OCI-LY1 (cell line): ENCODE results near the gene ABCB10.
A peak's percentile ranks its signal among the peaks of the same experiment; 100 is the strongest.
"Not testable (repeated sequence)": the region's sequence is repeated elsewhere in the genome, so short reads cannot be mapped to it uniquely, and the experiment has no call there.

ENCODE experiments used
- H2AFZ ChIP-seq: fragments of 200-600 bp; sonication (generic), shearing (Covaris generic); 2 replicates; pipeline ENCODE4 v1.6.0; 2014; ENCODE audit warnings: antibody characterized with exemption, mild to moderate bottlenecking, low read length
- H3F3A ChIP-seq: fragments of 200-600 bp; sonication (generic), shearing (Covaris generic); 2 replicates; pipeline ENCODE4 v1.6.0; 2014; ENCODE audit warnings: mild to moderate bottlenecking, antibody characterized with exemption, low read length, moderate library complexity; ENCODE audit not compliant: insufficient read depth
- H3K27ac ChIP-seq: fragments of 200-600 bp; sonication (generic); 2 replicates; pipeline ENCODE4 v1.5.1; 2014; ENCODE audit warnings: low read length, mixed run types, mild to moderate bottlenecking, low read depth; ENCODE audit not compliant: poor library complexity, severe bottlenecking
- H3K27me3 ChIP-seq: fragments of 200-600 bp; sonication (generic); 2 replicates; pipeline ENCODE4 v1.6.0; 2014; ENCODE audit warnings: antibody characterized with exemption, mild to moderate bottlenecking, low read length, moderate library complexity; ENCODE audit not compliant: insufficient read depth
- H3K36me3 ChIP-seq: fragments of 200-600 bp; sonication (generic); 2 replicates; pipeline ENCODE4 v1.6.1; 2014; ENCODE audit warnings: mild to moderate bottlenecking, antibody characterized with exemption, low read length, moderate library complexity, mixed read lengths; ENCODE audit not compliant: insufficient read depth
- H3K4me1 ChIP-seq: fragments of 200-600 bp; sonication (generic); 2 replicates; pipeline ENCODE4 v1.5.1; 2014; ENCODE audit warnings: mild to moderate bottlenecking, low read length, moderate library complexity; ENCODE audit not compliant: insufficient read depth, severe bottlenecking
- H3K4me2 ChIP-seq: fragments of 200-600 bp; sonication (generic), shearing (Covaris generic); 2 replicates; pipeline ENCODE4 v1.6.1; 2014; ENCODE audit warnings: low read length
- H3K4me3 ChIP-seq: fragments of 200-600 bp; sonication (generic); 2 replicates; pipeline ENCODE4 v1.5.1; 2014; ENCODE audit warnings: low read length, low read depth, mild to moderate bottlenecking, mixed read lengths; ENCODE audit not compliant: poor library complexity, severe bottlenecking
- H3K79me2 ChIP-seq: fragments of 200-600 bp; shearing (Covaris generic); 2 replicates; pipeline ENCODE4 v1.6.1; 2016; ENCODE audit warnings: mixed run types, low read length, mixed read lengths; ENCODE audit not compliant: insufficient read depth
- H3K9ac ChIP-seq: fragments of 200-600 bp; sonication (generic), shearing (Covaris generic); 2 replicates; pipeline ENCODE4 v1.6.1; 2014; ENCODE audit warnings: mild to moderate bottlenecking, low read length, mixed read lengths
- H3K9me2 ChIP-seq: fragments of 200-600 bp; sonication (generic), shearing (Covaris generic); 2 replicates; pipeline ENCODE4 v1.6.1; 2014; ENCODE audit warnings: low read depth, mild to moderate bottlenecking, low read length, mixed read lengths
- H3K9me3 ChIP-seq: fragments of 200-600 bp; shearing (Covaris generic); 2 replicates; pipeline ENCODE4 v1.6.1; 2014; ENCODE audit warnings: low read length, mixed read lengths
- H4K20me1 ChIP-seq: fragments of 200-600 bp; sonication (generic), shearing (Covaris generic); 2 replicates; pipeline ENCODE4 v1.6.0; 2016; ENCODE audit warnings: mild to moderate bottlenecking, low read length; ENCODE audit not compliant: insufficient read depth
- CTCF ChIP-seq: fragments of 200-600 bp; sonication (generic), shearing (Covaris generic); IDR thresholded peaks from 2 replicates; pipeline ENCODE4 v1.5.1; 2017; ENCODE audit warnings: mild to moderate bottlenecking, antibody characterized with exemption, low read length, moderate library complexity, mixed read lengths
- EZH2 ChIP-seq: fragments of 200-600 bp; sonication (generic), shearing (Covaris generic); IDR thresholded peaks from 2 replicates; pipeline ENCODE4 v1.8.0; 2017; ENCODE audit warnings: borderline replicate concordance, mixed run types, mild to moderate bottlenecking, antibody characterized with exemption, low read length, moderate library complexity, mixed read lengths

Gene ABCB10

GRCh38 chr1:229480495-229480894 lies 78.0 kb downstream of the ABCB10 start:
- Histone ChIP-seq H3K79me2 (no peaks in the 10 kb centered on the region), H3K27me3 (no peaks in the 10 kb centered on the region), H3K27ac (peak overlapping the region; percentile 63), H3K4me2 (peak overlapping the region; percentile 27), H3K9me3 (no peaks in the 10 kb centered on the region), H3K36me3 (peaks cover 55% of the 10 kb centered on the region), H3K9me2 (no peaks in the 10 kb centered on the region), H4K20me1 (no peaks in the 10 kb centered on the region), H3K4me3 (peak overlapping the region; percentile 21), H2AFZ (no peak overlapping the region), H3K9ac (no peak overlapping the region), H3K4me1 (peaks cover 38% of the 10 kb centered on the region), H3F3A (no peaks in the 10 kb centered on the region)
- TF ChIP-seq EZH2 (no peak), CTCF (no peak)

- no peaks in the 10 kb centered on the region for H3K9me3 ChIP-seq
- H3K27me3 ChIP-seq = no peaks in the 10 kb centered on the region
- peak overlapping the region; percentile 27; the same call in 1 of the 2 replicates for H3K4me2 ChIP-seq
- H3K4me3 ChIP-seq = peak overlapping the region; percentile 21
- peaks cover 55% of the 10 kb centered on the region for H3K36me3 ChIP-seq
- peak overlapping the region; percentile 63 for H3K27ac ChIP-seq
- H3K79me2 ChIP-seq = no peaks in the 10 kb centered on the region
- H2AFZ ChIP-seq = no peak overlapping the region
- H3K4me1 ChIP-seq = peaks cover 38% of the 10 kb centered on the region
- no peaks in the 10 kb centered on the region for H3F3A ChIP-seq
- H4K20me1 ChIP-seq = no peaks in the 10 kb centered on the region
- H3K9ac ChIP-seq = no peak overlapping the region
- no peaks in the 10 kb centered on the region for H3K9me2 ChIP-seq
- TF ChIP-seq CTCF (no peak), EZH2 (no peak)
These were observed 78.7 kb downstream of the ABCB10 start for GRCh38 chr1:229479660-229480399.

GRCh38 chr1:229478852-229479251 lies 79.7 kb downstream of the ABCB10 start:
- Histone ChIP-seq H3K9me3 (no peaks in the 10 kb centered on the region), H3K36me3 (peaks cover 57% of the 10 kb centered on the region), H3K9me2 (no peaks in the 10 kb centered on the region), H3K27me3 (no peaks in the 10 kb centered on the region), H2AFZ (no peak overlapping the region), H3K4me3 (no peak overlapping the region), H3K79me2 (no peaks in the 10 kb centered on the region), H4K20me1 (no peaks in the 10 kb centered on the region), H3K4me1 (peaks cover 38% of the 10 kb centered on the region), H3F3A (no peaks in the 10 kb centered on the region), H3K4me2 (peak overlapping the region; percentile 19; the same call in 1 of the 2 replicates), H3K9ac (no peak overlapping the region), H3K27ac (peak overlapping the region; percentile 63)
- TF ChIP-seq CTCF (no peak), EZH2 (no peak)

GRCh38 chr1:229475859-229476258 lies 82.6 kb downstream of the ABCB10 start:
- peaks cover 23% of the 10 kb centered on the region for H3K4me1 ChIP-seq
- not testable (repeated sequence) for H3K27ac ChIP-seq, H3K9me3 ChIP-seq, H3K4me2 ChIP-seq, H3K9me2 ChIP-seq, H3K27me3 ChIP-seq, H3K79me2 ChIP-seq, H3K4me3 ChIP-seq, H4K20me1 ChIP-seq, H2AFZ ChIP-seq, H3F3A ChIP-seq, H3K9ac ChIP-seq
- peaks cover 44% of the 10 kb centered on the region for H3K36me3 ChIP-seq
